PFSK-1 (cell line): Measurements from ENCODE around the gene SDK1.

Source experiments
- FOXP2 ChIP-seq: optimal IDR thresholded peaks from 2 replicates; pipeline ENCODE3; 2011; ENCODE audit warnings: borderline replicate concordance, control low read depth, inconsistent platforms; ENCODE audit not compliant: insufficient read depth; ENCODE audit errors: extremely low read length, extremely low read depth
- POLR2AphosphoS5 ChIP-seq: IDR thresholded peaks from 2 replicates; pipeline ENCODE4 v1.6.1; 2012; ENCODE audit warnings: low read depth, mild to moderate bottlenecking, control low read depth, low read length, moderate library complexity
- REST ChIP-seq, 2 experiments: IDR thresholded peaks; 2 replicates each; pipeline versions ENCODE4 v1.6.1 to v1.8.0; 2011 to 2012; ENCODE audit warnings: low read depth in 2 of 2, low read length in 2 of 2, control low read depth in 1 of 2, inconsistent platforms in 1 of 2, mild to moderate bottlenecking in 1 of 2, moderate library complexity in 1 of 2; ENCODE audit not compliant: insufficient read depth in 1 of 2
- SIN3A ChIP-seq: IDR thresholded peaks from 2 replicates; pipeline ENCODE4 v1.6.1; 2012; ENCODE audit warnings: mild to moderate bottlenecking, low read length, moderate library complexity, borderline replicate concordance; ENCODE audit not compliant: insufficient read depth
- TAF1 ChIP-seq: IDR thresholded peaks from 2 replicates; pipeline ENCODE4 v1.6.1; 2012; ENCODE audit warnings: low read length, control low read depth, borderline replicate concordance; ENCODE audit not compliant: insufficient read depth

- TF ChIP-seq REST (IDR thresholded peaks at IDR 0.05; ENCODE audit: insufficient read depth in 1 of 2, low read depth in 2 of 2, low read length in 2 of 2), result no peak
- TF ChIP-seq POLR2AphosphoS5, result no peak
- TF ChIP-seq TAF1, result no peak
- no peak for TF ChIP-seq SIN3A
- no peak for TF ChIP-seq FOXP2
Observed at GRCh38 chr7:4123346-4123745, 822.3 kb downstream of the SDK1 start.
